Stomach (tissue), 9 donors: ENCODE measurements around the gene ZMYND8. TPM values are rescaled to one million over a fixed set of nuclear protein-coding genes. Genes with fewer than 3 reads are reported as not detected.

Source experiments
- DNase-seq, 2 donors: peaks; one replicate each; pipeline versions ENCODE4 v3.0.0 to v3.0.0-alpha.2; 2013 to 2019
- H3K27ac ChIP-seq, 5 donors: fragments of 200-600 bp in 4 of 5; sonication (generic) in 4 of 5; one replicate each; pipeline ENCODE4 v1.5.1; 2013 to 2019; ENCODE audit warnings: mild to moderate bottlenecking in 1 of 5, moderate library complexity in 1 of 5
- H3K27me3 ChIP-seq, 3 donors: fragments of 200-600 bp; sonication (generic); one replicate each; pipeline ENCODE4 v1.5.1; 2017 to 2019; ENCODE audit warnings: mixed run types in 1 of 3
- H3K36me3 ChIP-seq, 4 donors: fragments of 200-600 bp; sonication (generic); 1 replicate in 3 of 4; 2 replicates in 1 of 4; pipeline ENCODE4 v1.5.1; 2016 to 2019
- H3K4me1 ChIP-seq, 4 donors: fragments of 200-600 bp; sonication (generic); one replicate each; pipeline ENCODE4 v1.5.1; 2016 to 2019
- H3K4me3 ChIP-seq, 4 donors: fragments of 200-600 bp; sonication (generic) in 3 of 4; one replicate each; pipeline ENCODE4 v1.5.1; 2016 to 2019; ENCODE audit warnings: mild to moderate bottlenecking in 1 of 4
- H3K9me3 ChIP-seq, 4 donors: fragments of 200-600 bp; sonication (generic); one replicate each; pipeline ENCODE4 v1.5.1; 2016 to 2019
- EP300 ChIP-seq: sonication (generic); formaldehyde crosslinking; IDR thresholded peaks from one replicate; pipeline ENCODE4 v1.6.1; 2017; ENCODE audit warnings: antibody characterized with exemption
- POLR2A ChIP-seq, 4 donors: fragments of 450-650 bp; IDR thresholded peaks; one replicate each; pipeline ENCODE4 v1.6.1; 2016; ENCODE audit warnings: antibody characterized with exemption in 4 of 4, control low read depth in 2 of 4, mild to moderate bottlenecking in 1 of 4, moderate library complexity in 1 of 4
- POLR2AphosphoS5 ChIP-seq, 3 donors: sonication (generic); formaldehyde crosslinking; IDR thresholded peaks; one replicate each; pipeline ENCODE4 v1.6.1; 2016; ENCODE audit warnings: antibody characterized with exemption in 3 of 3
- WGBS, 5 donors: extraction: QIAGEN DNeasy Blood & Tissue Kit in 3 of 5; methylation state at CpG; one replicate each; pipeline versions ENCODE4 v1.1.5 to v1.1.7; 2013 to 2018; 5-methylcytosine and 5-hydroxymethylcytosine counted together
- intact Hi-C: fragments of 100-400 bp; cut with DNase I; formaldehyde crosslinking; loops from one replicate; pipeline ENCODE4 v1.15.1; 2023; ENCODE audit warnings: low total_unique reads
- polyA plus RNA-seq, 3 donors: library from polyadenylated mRNA; stranded (reverse); fragments of 200-250 nt; gene quantifications; one replicate each; pipeline ENCODE4 v1.2.3, GENCODE V29; 2013
- total RNA-seq, 5 donors: library from RNA; depleted of rRNA; stranded (reverse); fragments of >200 nt; gene quantifications; one replicate each; pipeline versions ENCODE4 v1.1.0 to v1.2.3, GENCODE V29; 2014 to 2016
- TF ChIP-seq, protein P1 (sequence below), 7 experiments: fragments of 450-650 bp in 4 of 7; fragments of 200-600 bp in 3 of 7; sonication (generic) in 3 of 7; IDR thresholded peaks; one replicate each; pipeline ENCODE4 v1.5.1; 2016 to 2019; ENCODE audit warnings: antibody characterized with exemption in 7 of 7, control low read depth in 2 of 7, mild to moderate bottlenecking in 1 of 7
- donor health status: healthy with polysubstance abuse.
- donor health status: Bipolar disorder and iron deficiency.
- donor health status: healthy.

The ZMYND8 gene
- total and polyA plus RNA-seq, 8 donors, result 9.2 to 82.6 (median 39.4) TPM

DNA sequence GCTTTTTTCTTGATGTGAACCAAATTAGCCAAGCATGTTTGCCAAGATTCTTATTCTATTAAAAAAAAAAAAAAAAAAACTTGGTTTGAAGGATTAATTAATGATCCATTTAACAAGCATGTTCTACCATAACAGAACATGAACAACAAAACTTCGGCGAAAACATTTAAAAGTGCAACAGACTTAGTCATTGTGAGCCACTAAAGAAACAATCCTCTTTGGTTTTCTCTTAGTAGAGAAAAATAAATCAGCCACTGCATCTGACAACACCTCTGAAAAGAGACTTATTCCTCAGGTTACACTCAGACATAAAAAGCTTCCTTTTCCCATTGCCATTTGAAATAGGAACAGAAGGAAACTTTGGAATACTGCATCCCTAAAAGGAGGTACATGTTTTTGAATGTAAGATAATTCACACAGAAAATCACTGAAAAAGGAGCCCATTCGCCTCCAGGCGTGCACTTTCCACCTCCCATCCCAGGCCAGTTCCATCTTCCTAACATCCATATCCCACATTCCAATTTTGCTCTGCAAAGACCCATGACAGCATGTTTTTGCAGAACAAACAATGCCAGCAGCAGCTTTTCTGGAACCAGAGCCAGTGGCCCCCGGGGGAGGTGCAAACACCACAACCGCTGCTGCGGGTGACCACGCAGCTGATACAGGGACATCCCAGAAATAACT is 79.5 kb downstream of the ZMYND8 start:
- intact Hi-C loops, result no loop called here
- no peaks in the 10 kb centered on the region for H3K9me3 ChIP-seq
- H3K4me1 ChIP-seq, result peaks cover 36 to 67% (median 53%) of the 10 kb centered on the region in 4 donors
- peaks cover 38 to 77% (median 64%) of the 10 kb centered on the region in 4 donors for H3K36me3 ChIP-seq
- H3K27me3 ChIP-seq, result no peaks in the 10 kb centered on the region
- H3K4me3 ChIP-seq, result no peak overlapping the region
- 47 to 56% (median 52%) methylated on average over 8 of the region's 8 CpGs for WGBS, 5 donors
- peak in 1 of 3 donors; percentile 26 for TF ChIP-seq POLR2AphosphoS5 (IDR thresholded peaks at IDR 0.05)
- TF ChIP-seq EP300, result no peak
- peak overlapping the region in 4 of 5 donors; percentile 63 to 87 (median 84) for H3K27ac ChIP-seq
- peak; percentile 39 to 67 for DNase-seq

DNA sequence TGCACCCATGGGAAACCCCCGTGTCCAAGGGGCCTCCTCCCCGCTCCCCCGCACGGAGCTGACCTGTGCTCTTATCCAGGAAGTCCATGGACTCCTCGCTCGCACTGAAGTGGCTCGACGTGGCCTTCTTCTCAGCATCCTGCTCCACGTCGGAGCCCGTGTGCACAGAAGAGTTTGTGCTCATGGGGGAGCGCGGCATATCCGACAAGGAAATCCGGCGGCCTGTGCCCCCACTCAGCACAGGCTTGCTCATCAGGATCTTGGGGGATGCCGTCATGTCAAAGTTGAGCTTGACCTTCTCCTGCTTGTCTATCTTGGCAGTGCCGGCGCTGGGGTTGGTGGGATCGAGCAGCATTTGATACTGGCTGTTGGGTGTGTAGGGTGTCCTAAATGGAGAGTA is 80.2 kb downstream of the ZMYND8 start:
- Histone ChIP-seq H3K4me1 (peaks cover 36 to 67% (median 53%) of the 10 kb centered on the region in 4 donors), H3K27me3 (no peaks in the 10 kb centered on the region), H3K36me3 (peaks cover 41 to 77% (median 64%) of the 10 kb centered on the region in 4 donors), H3K27ac (peak overlapping the region in 4 of 5 donors; percentile 63 to 87 (median 84)), H3K9me3 (no peaks in the 10 kb centered on the region), H3K4me3 (no peak overlapping the region)
- 95 to 97% (median 96%) methylated on average over 13 to 20 of the region's 20 CpGs for WGBS, 5 donors
- DNase-seq, result no peak
- intact Hi-C loops, result no loop called here
- TF ChIP-seq POLR2A (IDR thresholded peaks at IDR 0.05), result no peak
- no peak for TF ChIP-seq EP300
- no peak for TF ChIP-seq POLR2AphosphoS5 (IDR thresholded peaks at IDR 0.05)
- TF ChIP-seq, protein P1, sequence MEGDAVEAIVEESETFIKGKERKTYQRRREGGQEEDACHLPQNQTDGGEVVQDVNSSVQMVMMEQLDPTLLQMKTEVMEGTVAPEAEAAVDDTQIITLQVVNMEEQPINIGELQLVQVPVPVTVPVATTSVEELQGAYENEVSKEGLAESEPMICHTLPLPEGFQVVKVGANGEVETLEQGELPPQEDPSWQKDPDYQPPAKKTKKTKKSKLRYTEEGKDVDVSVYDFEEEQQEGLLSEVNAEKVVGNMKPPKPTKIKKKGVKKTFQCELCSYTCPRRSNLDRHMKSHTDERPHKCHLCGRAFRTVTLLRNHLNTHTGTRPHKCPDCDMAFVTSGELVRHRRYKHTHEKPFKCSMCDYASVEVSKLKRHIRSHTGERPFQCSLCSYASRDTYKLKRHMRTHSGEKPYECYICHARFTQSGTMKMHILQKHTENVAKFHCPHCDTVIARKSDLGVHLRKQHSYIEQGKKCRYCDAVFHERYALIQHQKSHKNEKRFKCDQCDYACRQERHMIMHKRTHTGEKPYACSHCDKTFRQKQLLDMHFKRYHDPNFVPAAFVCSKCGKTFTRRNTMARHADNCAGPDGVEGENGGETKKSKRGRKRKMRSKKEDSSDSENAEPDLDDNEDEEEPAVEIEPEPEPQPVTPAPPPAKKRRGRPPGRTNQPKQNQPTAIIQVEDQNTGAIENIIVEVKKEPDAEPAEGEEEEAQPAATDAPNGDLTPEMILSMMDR (IDR thresholded peaks at IDR 0.05), result no peak

DNA sequence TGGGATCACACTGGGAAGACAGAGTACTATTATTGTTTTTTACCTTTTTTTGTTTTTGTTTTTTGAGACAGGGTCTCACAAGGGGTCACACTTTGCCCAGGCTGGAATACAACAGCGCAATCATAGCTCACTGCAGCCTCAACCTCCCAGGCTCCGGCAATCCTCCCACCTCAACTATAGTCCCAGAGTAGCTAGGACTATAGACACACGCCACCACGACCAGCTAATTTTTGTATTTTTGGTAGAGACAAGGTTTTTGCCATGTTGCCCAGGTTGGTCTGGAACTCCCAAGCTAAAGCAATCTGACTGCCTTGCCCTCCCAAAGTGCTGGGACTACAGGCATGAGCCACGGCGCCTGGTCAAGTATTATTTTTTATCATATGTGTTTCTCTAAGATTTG is 81.0 kb downstream of the ZMYND8 start:
- H3K27ac ChIP-seq, result peak overlapping the region in 4 of 5 donors; percentile 63 to 87 (median 84)
- peaks cover 38 to 77% (median 64%) of the 10 kb centered on the region in 4 donors for H3K36me3 ChIP-seq
- H3K27me3 ChIP-seq, result no peaks in the 10 kb centered on the region
- H3K4me1 ChIP-seq, result peaks cover 36 to 67% (median 53%) of the 10 kb centered on the region in 4 donors
- no peak overlapping the region for H3K4me3 ChIP-seq
- intact Hi-C loops, result no loop called here
- TF ChIP-seq POLR2A (IDR thresholded peaks at IDR 0.05) (no peak), POLR2AphosphoS5 (IDR thresholded peaks at IDR 0.05) (no peak), EP300 (no peak)
- TF ChIP-seq, protein P1 (IDR thresholded peaks at IDR 0.05), result no peak
- 92 to 98% (median 96%) methylated on average over 6 of the region's 6 CpGs for whole genome bisulfite sequencing, 5 donors
- H3K9me3 ChIP-seq, result no peaks in the 10 kb centered on the region
- no peak for DNase-seq

DNA sequence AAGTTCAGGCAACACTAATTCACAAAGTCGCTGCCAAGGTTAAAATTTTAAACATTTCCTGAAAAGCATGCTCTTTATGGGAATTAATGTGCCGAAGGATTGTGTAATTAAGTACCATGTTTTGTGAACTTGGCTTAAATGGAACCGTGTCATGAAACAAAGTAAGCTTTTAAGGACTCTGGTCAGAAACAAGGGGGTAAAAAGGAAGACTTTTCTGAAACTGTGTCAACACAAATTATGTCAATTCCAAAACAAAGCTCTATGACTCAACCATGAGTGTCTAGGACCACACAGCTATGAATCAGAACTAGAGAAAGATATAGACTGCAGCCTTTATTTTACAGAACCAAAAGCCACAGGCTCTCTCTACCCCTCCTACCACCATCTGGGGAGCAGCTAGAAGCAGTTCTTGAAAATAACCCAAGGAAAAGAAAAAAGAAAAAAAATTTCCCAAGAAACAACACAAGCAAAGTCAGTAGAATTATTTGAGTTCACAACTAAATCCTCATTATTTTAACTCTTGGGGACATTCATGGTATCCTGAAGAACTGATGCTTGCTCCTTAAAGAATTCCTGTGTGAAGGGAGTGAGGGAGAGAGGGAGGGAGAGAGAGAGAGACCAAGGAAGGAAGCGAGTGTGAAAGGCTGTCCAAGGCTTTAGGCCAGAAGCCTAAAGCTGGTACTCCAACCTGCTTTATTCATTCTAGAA is 81.9 kb downstream of the ZMYND8 start:
- Histone ChIP-seq H3K9me3 (no peaks in the 10 kb centered on the region), H3K4me1 (peaks cover 36 to 67% (median 53%) of the 10 kb centered on the region in 4 donors), H3K36me3 (peaks cover 29 to 77% (median 62%) of the 10 kb centered on the region in 4 donors), H3K27me3 (no peaks in the 10 kb centered on the region), H3K4me3 (no peak overlapping the region), H3K27ac (peak overlapping the region; percentile 63 to 87 (median 83))
- 17 to 38% (median 35%) methylated on average over 4 of the region's 4 CpGs for WGBS, 5 donors
- TF ChIP-seq EP300 (no peak), POLR2AphosphoS5 (IDR thresholded peaks at IDR 0.05) (peak in 2 of 3 donors; percentile 48 to 75)
- peak in 1 of 2 donors; percentile 54 for DNase-seq
- intact Hi-C loops, result loop anchor here (5.0 kb wide), 1 partner anchor 108 kb away; no protein-coding TSS in a partner anchor

DNA sequence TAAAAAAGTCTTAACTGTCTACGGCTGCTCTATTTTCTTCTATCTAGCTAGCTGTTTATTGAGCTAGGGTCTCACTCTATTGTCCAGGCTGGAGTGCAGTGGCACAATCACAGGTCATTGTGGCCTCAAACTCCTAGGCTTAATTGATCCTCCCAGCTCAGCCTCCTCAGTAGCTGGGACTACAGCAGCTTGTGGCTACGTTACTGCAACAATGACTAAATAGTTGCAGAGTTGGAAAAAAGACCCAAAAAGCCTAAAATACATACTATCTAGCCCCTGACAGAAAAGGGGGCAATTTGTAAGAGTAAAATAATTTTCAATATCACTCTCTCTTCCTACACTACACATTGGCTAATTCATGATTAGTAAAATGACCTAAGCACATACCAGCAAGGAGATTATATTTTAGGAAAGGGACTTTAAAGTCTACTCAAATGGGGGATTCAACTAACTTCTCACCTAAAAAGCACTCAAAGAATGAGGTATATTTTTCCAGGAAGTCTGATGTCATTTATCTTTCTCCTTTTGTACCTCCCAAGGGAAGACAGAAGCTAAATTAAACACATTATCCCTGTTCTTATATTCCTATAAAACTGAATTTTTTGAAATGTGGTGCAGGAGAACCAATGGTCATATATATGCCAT is 82.8 kb downstream of the ZMYND8 start:
- intact Hi-C loops, result loop anchor here (5.0 kb wide), 1 partner anchor 109 kb away; no protein-coding TSS in a partner anchor

More for the DNA sequence above, 82.8 kb downstream of the ZMYND8 start:
- Histone ChIP-seq H3K36me3 (peaks cover 23 to 77% (median 62%) of the 10 kb centered on the region in 4 donors), H3K4me3 (no peak overlapping the region), H3K9me3 (no peaks in the 10 kb centered on the region), H3K27me3 (no peaks in the 10 kb centered on the region), H3K4me1 (peaks cover 36 to 60% (median 49%) of the 10 kb centered on the region in 4 donors), H3K27ac (peak overlapping the region; percentile 56 to 87 (median 83))
- TF ChIP-seq POLR2A (IDR thresholded peaks at IDR 0.05), result no peak
- TF ChIP-seq, protein P1 (IDR thresholded peaks at IDR 0.05), result no peak
- TF ChIP-seq POLR2AphosphoS5 (IDR thresholded peaks at IDR 0.05), result no peak
- TF ChIP-seq EP300, result no peak
- WGBS, 5 donors, result 89 to 95% (median 91%) methylated on average over 2 of the region's 2 CpGs
- DNase-seq, result no peak
